Measurements from ENCODE around the gene AQP12A.
"Not testable (repeated sequence)": the region's sequence is repeated elsewhere in the genome, so short reads cannot be mapped to it uniquely, and the experiment has no call there.

DNA sequence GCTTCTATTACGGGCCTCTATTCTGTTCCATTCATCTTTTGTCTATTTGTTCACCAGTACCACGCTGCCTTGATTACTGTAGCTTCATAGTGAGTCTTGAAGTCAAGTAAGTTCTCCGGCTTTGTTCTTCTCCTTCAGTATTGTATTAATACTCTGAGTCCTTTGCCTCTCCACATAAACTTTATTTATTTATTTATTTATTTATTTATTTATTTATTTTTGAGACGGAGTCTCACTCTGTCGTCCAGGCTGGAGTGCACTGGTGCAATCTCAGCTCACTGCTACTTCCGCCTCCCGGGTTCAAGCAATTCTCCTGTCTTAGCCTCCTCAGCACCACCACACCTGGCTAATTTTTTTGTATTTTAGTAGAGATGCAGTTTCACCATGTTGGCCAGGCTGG, 31.8 kb upstream of the AQP12A start:
- TF ChIP-seq, protein P1, sequence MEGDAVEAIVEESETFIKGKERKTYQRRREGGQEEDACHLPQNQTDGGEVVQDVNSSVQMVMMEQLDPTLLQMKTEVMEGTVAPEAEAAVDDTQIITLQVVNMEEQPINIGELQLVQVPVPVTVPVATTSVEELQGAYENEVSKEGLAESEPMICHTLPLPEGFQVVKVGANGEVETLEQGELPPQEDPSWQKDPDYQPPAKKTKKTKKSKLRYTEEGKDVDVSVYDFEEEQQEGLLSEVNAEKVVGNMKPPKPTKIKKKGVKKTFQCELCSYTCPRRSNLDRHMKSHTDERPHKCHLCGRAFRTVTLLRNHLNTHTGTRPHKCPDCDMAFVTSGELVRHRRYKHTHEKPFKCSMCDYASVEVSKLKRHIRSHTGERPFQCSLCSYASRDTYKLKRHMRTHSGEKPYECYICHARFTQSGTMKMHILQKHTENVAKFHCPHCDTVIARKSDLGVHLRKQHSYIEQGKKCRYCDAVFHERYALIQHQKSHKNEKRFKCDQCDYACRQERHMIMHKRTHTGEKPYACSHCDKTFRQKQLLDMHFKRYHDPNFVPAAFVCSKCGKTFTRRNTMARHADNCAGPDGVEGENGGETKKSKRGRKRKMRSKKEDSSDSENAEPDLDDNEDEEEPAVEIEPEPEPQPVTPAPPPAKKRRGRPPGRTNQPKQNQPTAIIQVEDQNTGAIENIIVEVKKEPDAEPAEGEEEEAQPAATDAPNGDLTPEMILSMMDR (IDR thresholded peaks at IDR 0.05): not testable (repeated sequence)
- not testable (repeated sequence) for TF ChIP-seq POLR2AphosphoS5 (IDR thresholded peaks at IDR 0.05)

Measured in prostate gland (tissue), 2 donors.